Measurements from ENCODE around the gene DIP2C. TPM values are rescaled to one million over a fixed set of nuclear protein-coding genes. Genes with fewer than 3 reads are reported as not detected.

The DIP2C gene, protein sequence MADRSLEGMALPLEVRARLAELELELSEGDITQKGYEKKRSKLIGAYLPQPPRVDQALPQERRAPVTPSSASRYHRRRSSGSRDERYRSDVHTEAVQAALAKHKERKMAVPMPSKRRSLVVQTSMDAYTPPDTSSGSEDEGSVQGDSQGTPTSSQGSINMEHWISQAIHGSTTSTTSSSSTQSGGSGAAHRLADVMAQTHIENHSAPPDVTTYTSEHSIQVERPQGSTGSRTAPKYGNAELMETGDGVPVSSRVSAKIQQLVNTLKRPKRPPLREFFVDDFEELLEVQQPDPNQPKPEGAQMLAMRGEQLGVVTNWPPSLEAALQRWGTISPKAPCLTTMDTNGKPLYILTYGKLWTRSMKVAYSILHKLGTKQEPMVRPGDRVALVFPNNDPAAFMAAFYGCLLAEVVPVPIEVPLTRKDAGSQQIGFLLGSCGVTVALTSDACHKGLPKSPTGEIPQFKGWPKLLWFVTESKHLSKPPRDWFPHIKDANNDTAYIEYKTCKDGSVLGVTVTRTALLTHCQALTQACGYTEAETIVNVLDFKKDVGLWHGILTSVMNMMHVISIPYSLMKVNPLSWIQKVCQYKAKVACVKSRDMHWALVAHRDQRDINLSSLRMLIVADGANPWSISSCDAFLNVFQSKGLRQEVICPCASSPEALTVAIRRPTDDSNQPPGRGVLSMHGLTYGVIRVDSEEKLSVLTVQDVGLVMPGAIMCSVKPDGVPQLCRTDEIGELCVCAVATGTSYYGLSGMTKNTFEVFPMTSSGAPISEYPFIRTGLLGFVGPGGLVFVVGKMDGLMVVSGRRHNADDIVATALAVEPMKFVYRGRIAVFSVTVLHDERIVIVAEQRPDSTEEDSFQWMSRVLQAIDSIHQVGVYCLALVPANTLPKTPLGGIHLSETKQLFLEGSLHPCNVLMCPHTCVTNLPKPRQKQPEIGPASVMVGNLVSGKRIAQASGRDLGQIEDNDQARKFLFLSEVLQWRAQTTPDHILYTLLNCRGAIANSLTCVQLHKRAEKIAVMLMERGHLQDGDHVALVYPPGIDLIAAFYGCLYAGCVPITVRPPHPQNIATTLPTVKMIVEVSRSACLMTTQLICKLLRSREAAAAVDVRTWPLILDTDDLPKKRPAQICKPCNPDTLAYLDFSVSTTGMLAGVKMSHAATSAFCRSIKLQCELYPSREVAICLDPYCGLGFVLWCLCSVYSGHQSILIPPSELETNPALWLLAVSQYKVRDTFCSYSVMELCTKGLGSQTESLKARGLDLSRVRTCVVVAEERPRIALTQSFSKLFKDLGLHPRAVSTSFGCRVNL (N-terminal part only)
- total RNA-seq, result 4.9 and 6.2 TPM in 2 replicates

DNA sequence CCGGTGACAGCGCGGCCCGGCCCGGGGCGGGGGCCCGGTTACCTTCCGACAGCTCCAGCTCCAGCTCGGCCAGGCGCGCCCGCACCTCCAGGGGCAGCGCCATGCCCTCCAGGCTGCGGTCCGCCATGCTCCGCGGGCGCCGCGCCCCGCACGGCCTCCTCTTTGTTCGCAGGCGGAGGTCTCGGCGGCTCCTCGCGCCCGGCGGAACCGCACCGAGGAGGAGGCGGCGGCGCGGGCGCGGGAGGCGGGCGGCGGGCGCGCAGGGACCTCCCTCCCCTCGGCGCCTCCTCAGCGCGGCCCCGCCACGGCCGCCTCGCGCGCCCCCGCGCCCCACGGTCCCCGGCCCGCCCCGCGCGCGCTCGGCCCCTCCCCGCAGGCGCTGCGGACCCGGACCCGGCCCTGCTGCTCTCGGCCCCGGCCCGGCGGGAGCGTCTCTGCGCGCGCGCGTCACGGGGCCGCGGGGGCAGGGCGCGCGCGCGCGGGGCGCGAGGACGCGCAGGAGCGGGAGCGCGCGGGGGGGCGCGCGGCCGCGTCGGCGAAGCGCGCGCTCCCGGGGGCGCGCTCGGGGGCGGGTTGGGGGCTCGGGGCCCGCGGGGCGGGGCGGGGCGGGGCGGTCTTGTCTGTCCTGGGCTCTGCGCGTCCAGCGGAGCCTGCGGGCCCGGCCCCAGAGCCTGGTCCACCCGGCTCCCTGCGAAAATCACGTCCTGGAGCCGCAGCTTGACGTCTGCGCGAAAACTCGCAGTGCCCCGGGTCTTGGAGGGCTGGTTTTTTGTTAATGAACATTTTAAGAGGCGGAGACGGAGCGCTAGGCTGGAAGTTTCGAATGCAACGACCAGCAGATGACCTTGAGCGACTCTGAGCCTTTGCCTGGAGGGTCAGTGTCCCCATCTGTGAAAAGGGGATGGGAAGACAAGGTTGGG, at the start of gene DIP2C:
TSS of gene DIP2C (minus strand) at position 217 of the 920 bp plus-strand sequence. CDS start at position 127, 90 bp downstream.

Other genes with a start within 250 kb of the DIP2C start
- 33.8 and 40.6 TPM in 2 replicates for gene LARP4B, start 242.0 kb upstream of the DIP2C start, total RNA-seq